ENCODE measurements around the gene DEXI.
"Not testable (repeated sequence)": the region's sequence is repeated elsewhere in the genome, so short reads cannot be mapped to it uniquely, and the experiment has no call there.

The DEXI gene

DNA sequence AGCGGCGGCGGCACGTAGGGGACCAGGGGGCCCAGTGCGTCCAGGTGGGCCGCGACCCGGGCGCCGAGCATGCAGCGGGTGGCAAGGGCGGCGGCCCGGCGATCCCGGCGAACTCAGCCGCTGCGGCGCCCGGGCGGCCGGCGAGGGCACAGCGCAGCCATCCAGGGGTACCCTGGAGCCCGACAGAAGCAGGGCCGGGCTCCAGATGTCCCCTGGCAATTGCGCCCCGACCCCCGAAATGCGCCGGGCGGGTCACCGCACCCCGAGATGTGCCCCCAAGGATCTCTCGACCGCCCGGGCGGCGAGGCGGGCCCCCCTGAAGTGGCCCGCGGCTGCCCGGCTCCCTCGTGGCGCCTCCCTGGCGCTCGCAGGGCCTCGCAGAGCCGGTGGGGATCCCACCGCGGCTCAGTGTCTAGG lies 325 bp downstream of the DEXI start:
- FAIRE-seq, result not testable (repeated sequence)

DNA sequence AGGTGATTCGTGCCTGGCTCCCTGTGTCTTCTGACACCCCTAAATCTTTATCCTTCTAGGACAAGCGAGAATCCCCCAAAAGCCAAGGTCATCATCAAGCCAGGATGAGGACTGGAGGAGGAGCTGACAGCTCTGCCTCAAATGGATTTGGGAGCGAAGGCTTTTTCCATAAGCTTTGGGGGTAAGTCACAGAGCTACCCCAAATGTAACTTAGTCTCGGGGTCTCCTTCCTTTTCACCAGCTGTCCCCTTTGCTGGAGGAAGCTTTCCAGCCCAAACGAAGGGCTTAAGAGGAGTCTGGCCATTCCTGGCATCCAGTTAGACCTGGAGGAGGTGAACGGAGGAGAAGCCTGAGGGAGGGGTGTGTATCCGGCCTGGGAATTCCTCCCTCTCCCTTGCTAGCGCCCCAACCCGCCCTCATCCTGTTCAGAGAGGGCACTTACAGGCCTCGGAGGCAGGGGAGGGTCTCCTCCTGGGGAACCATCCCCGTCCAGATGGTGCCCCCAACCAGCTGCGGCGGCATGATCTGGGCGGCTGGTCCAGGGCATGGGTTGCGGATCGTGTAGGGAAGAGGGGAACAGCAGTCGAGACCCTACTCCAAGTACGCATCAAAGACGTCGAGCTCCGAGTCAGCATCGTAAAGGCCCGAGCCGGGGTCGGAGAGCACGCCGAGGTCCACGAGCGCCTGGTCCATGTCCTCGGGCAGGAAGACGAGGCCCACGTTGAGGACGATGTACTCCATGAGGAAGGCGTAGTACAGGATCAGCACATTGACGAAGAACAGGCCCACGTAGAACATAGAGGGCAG lies 938 bp downstream of the DEXI start:
- FAIRE-seq (no peak), DNase-seq (ENCODE audit: low spot score) (peak; percentile 39)

More for the DNA sequence above, 325 bp downstream of the DEXI start:
- DNase-seq (ENCODE audit: low spot score), result not testable (repeated sequence)

DNA sequence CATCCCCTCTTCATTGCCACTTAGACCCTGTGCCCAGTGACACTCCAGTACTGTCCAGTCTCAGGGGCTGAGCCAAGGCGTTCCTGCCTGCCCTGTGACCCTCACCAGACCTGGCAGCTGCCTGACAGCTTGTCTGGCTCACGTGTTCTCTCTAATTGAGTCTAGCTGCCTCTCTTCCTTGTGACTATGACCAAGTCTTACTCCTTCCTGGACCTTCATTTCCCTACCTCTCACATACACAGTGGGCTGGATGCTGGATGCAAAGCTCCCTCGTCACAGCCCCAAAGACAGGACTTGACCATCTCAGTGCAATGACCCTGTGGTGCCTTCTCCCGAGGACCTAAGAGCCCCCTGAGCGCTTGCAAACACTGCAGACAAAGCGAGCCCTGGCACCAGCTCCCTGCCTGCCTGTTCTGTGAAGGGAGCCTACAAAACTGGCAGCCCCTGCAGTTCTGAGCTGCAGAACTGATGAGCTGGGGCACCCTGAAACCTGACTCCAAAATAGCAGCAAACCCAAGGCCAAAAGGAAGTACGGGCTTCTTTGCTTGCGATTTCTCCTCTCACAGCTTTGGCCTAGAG lies 1.7 kb downstream of the DEXI start:
- FAIRE-seq (no peak), DNase-seq (ENCODE audit: low spot score) (no peak)

DNA sequence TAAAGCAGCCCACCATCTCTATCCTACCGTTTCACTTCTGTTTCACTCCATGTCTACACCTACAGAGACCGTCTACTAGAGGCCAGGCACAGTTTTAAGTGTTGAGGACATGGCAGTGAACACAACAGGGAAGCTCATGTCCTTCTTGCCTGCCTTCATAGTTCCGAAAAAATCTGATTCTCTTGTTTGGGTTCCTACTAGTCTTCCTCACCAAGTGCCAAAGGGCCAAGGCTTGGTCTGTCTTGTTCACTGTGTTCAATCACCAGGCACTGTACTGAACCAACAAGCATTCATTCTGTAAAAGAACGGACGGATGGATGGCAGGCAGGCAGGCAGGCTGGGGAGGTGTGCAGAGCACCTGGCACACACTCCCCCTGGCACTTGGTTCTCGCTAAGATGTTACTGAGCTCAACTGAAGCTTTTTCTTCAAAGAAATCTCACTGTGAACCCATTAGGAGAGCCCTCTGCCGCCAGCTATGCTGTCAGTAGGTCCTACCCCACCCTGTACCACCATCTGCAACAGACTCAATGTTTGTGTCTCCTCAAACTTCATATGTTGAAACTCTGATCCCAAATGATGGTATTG lies 2.5 kb downstream of the DEXI start:
- no peak for FAIRE-seq
- DNase-seq (ENCODE audit: low spot score), result no peak

DNA sequence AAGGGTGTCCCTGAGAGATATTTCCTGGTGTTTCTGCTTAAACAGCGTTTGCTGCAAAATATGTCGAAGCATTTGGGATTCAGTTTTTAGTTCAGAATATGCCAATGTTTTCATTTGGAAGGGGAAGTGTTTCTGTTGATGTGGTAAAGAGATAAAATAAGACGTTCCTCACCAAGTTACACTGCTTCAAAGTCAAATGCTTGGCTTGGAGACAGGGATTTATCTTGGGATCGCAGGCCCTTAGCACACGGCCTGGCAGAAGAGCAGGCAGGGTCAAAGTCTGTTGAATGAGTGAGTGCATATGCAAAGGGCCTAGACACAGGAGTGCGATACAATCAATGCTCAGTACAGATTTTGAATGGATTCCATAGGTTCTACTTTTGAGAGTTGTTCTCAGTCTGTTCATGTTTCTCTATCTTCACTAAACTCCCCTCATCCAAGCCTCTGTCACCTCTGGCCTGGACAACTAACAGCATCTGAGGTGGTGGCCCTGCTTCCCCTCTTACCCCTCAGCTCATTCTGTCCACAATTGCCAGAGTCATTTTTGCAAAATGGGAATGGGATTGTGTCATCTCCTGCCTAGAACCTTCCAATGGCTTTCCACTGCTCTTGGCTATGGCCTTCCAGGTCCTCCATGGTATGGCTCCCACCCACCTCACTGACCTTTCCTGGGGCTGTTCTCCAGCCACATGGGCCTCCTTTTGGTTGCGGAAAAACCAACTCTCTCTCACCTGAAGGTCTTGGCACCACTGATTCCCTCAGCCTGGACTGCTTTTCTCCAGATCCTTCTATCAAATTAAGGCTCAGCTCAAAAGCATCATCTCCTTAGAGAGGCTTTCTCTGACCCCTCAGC lies 3.2 kb downstream of the DEXI start:
- FAIRE-seq (no peak), DNase-seq (ENCODE audit: low spot score) (no peak)

DNA sequence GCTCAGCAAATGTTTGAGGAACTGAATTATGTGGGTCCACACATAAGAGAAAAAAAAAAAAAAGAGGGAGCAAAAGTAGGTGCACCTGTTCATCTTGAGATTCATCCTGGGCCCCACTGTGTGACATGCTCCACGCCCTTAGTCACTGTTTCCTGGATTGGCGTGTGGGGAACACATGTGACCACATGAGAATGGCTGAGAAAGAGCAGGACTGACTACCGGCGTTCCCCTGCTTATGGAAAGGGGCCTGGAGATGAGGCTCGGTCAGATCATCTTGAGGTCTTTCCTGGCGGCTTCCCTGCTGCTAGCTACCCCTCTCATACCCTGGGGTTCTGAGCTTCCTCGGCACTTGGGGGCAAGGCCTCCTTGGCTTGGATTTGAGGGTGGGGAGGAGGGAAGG lies 3.9 kb downstream of the DEXI start:
- FAIRE-seq (no peak), DNase-seq (ENCODE audit: low spot score) (no peak)

DNA sequence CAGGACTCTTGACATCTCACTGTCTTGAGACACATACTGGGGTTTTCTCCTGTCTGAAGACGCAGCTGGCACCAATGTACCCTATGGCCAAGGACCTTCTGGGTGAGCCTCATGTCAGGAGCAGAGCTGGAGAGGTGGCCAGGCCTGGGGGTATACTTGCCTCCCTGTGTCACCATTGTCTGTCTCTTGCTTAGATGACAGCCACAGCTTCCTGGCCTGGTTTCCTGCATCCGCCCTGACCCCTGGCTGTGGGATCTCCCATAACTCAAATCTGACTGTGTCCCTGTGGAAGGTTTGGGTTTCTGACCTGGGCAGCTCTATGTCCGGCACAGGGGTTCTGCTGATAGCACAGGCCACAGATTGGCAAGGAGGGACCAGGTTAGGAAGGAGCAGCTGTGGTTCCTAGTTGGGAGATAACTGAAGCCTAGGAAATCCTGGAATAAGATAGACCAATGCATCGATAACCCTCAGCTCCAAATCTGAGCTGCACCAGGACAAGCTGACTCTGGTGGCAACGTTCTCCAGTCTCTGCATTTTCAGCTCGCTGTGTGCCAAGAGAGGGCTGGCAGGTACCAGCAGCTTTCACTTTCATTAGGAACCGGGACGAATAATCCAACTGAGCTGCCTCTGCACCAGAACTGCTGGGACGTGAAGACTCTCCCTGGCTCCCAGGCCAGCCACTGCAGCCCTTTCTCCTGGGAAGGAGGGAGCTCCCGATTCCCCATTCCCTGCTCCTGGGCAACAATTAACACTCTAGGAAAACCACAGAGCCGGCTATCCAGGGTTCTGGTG lies 5.0 kb downstream of the DEXI start:
- no peak for DNase-seq (ENCODE audit: low spot score)
- FAIRE-seq, result no peak

DNA sequence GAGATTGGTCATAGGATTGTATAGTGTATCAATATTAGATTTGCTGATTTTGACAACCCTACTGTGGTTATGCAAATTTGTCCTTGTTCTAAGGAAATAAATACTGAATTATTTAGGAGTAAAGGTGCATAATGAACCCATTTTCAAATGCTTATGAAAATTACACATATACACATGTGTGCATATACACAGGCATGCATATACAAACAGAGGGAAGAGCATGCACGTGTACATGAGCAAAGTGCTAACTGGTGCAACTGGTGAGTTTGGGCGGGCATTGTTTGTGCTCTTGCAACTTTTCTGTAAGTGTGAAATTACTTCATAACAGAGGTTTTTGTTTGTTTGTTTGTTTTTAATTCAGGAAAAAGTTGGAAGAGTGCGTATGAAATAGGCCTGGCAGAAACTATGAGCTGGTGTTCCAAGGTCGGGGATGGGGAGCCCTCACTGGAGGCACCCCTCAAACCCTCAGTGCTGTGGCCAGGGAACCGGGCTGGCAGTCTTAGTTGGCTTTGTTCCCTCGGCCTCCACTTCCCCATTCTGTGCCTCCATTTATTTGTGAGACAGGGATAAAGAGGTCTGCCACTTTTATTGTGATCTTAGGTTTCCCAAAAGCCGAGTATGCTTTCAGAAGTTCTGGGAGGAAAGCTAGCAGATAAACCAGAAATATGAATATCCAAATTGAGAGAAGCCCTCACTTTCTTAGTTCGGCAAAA lies 5.8 kb downstream of the DEXI start:
- no peak for DNase-seq (ENCODE audit: low spot score)
- no peak for FAIRE-seq

DNA sequence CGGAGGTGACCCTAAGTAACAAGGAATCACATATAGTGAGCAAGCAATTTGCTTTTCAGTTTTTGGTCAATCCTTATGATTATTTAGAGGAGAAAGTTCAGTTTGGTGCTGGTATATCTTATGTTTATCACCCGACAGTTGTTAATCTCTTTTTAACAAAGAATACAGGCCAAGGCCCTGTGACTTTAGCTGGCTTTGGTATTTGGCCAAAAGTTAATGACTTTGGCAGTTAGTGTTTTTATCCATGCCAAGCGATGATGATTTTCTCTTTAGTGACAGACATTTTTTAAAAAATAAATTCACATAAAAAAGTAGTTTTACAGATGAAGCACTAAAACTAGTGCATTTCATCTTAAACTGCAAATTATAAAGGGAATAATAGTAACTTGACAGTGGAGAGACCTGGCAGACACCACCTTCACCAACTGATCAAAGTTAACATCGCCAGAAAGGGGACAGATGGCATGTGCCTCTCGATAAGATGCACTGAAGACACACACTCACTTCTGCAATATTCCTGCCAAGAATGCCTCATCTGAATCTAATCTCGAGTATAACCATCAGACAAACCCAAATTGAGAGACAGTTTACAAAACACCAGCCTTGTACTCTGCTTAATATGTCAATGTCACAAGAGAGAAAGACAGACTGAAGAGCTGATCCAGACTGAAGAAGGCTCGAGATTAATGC lies 6.9 kb downstream of the DEXI start:
- DNase-seq (ENCODE audit: low spot score), result no peak
- no peak for FAIRE-seq

DNA sequence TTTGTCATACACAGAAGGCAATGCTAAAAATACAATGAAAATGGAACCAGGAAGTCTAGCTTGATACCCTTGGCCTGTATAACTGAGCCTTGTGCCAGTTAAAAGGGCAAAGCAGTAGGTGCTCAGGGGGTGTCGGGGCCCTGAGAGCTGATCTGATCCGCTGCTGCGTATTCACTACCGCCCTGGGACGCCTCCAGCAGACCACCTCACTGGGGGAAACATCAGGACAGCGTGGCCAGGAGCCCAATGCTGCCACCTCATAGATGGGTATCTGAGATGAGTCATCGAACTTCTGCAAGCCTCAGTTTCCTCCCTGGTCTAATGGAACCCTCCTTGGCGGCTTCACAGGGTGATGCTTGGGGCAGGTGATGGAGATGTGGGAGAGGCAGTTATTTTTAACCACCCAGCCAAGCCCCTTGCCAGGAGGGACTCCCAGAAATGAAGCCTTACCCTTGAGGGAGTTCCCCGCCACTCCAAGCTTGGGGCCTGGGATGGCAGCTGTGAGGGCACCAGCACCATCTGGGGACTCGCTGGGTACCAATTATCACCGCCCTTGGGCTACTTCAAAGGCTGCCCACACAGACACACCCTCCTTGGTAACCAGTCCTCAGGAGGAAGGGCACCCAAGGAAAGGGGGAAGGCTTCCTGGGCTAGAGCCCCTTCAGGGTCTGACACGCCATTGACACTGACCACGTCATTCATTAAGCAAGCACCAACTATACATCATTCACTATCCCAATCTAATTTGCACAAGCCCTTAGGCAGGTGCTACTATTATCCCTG lies 7.8 kb downstream of the DEXI start:
- DNase-seq (ENCODE audit: low spot score), result no peak
- FAIRE-seq, result no peak

DNA sequence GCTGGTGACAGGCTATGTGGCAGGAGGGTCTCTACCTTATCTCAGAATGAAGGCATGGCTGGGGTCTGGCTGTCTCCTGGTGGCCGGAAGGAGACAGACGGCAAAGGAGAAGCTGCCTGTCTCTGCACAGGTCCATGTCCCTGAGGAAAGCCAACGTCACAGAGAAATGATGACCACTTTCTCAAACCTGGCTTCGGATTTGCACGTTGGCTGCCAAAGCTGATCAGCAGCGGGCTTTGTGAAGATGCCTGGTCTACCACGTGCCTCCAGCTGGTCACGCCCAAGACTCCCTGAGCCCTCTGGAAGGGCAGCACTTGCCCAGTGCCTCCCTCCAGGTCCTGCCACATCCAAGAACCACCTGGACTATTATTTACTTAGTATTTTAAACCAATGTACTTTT lies 8.4 kb downstream of the DEXI start:
- FAIRE-seq (no peak), DNase-seq (ENCODE audit: low spot score) (no peak)

DNA sequence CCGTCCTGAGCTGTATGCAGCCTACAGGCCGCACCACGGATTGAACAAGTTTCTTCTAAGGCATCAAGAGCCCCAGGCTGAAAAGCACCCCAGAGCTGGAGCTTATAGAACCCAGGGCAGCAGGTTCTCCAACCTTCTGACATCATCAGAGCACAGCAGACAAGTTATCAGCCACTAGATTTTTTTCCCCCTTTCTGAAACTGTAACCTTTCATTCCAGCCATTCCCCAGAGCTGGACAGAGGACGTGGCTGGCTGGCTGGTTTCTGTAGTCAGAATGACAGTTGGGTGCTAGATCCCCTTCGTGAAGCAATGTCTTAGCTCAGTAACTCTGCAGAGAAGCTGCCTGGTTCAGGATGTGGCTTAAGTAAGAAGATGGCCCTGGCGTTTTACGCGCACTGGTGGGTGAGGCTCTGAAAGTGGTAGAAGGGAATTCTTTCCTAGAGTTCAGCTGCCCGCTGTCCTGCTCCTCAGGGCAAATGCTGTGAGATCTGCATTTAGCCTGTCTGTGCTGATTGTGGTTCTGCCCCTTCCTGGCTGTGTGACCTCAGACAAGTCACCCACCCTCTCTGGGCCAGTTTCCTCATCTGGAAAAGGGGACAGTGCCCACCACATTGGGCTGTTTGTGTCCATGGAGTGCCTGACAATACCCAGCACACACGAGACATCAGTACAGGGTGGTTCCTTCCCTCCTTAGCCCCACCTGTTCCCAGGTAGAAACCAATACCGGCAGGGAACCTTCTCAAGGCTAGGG lies 9.1 kb downstream of the DEXI start:
- FAIRE-seq, result no peak
- DNase-seq (ENCODE audit: low spot score), result no peak

DNA sequence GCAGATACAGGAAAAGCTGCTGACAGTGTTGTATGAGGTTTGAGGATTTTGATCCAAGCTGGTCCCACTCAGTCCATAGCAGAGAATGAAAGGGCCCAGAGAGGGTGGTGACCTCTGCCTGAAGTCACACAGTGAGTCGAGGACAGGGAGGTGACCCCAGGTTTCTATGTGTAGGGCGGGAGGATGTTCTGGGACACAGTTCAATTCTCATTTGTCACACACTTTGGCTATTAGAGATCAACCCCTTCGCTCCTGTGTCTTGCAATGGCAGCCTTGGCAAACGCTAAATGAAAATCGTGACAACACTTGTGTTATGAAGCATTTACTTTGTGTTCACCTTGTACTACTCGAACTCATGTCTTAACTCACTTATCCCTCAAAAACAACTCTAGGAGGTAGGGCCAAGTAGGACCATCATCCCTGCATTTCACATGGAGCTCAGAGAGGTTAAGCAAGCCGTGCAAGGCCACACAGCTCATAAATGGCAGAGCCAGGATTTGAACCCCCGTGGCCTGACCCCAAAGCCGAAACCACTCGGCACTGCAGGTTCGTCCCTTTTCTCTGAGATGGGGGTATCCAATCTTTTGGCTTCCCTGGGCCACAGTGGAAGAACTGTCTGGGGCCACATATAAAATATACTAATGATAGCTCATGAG lies 10.2 kb downstream of the DEXI start:
- FAIRE-seq (no peak), DNase-seq (ENCODE audit: low spot score) (no peak)

DNA sequence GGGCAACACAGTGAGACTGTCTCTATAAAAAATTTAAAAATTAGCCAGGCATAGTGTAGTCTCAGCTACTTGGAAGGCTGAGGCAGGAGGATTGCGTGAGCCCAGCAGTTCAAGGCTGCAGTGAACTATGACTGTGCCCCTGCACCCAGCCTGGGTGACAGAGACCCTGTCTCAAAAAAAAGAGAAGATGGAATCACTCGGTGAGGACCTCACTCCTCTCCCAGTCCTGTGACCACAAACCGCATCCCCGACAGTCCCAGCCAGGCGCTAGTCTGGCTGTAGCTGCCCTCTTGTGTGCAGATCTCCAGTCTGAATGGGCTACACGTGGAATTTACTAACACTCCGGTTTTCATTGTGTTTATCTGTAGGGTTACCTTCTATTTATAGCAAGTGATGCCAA lies 11.1 kb downstream of the DEXI start:
- DNase-seq (ENCODE audit: low spot score) (no peak), FAIRE-seq (no peak)

DNA sequence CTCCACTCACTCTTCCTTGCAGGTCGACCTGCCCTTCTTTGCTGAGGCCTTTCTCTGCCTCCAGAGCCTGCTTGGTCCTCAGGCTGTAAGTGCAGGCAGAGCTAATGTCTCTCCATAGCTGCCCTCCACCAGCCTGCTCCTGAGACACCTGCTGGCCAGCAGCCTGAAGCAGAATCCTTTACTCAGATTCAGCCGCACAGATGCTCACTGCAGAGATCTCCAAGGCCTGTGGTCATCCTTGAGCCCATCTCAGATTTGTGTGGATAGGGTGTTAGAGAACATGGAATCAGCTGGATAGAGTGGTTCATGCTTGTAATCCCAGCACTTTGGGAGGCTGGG lies 11.5 kb downstream of the DEXI start:
- FAIRE-seq (no peak), DNase-seq (ENCODE audit: low spot score) (no peak)

DNA sequence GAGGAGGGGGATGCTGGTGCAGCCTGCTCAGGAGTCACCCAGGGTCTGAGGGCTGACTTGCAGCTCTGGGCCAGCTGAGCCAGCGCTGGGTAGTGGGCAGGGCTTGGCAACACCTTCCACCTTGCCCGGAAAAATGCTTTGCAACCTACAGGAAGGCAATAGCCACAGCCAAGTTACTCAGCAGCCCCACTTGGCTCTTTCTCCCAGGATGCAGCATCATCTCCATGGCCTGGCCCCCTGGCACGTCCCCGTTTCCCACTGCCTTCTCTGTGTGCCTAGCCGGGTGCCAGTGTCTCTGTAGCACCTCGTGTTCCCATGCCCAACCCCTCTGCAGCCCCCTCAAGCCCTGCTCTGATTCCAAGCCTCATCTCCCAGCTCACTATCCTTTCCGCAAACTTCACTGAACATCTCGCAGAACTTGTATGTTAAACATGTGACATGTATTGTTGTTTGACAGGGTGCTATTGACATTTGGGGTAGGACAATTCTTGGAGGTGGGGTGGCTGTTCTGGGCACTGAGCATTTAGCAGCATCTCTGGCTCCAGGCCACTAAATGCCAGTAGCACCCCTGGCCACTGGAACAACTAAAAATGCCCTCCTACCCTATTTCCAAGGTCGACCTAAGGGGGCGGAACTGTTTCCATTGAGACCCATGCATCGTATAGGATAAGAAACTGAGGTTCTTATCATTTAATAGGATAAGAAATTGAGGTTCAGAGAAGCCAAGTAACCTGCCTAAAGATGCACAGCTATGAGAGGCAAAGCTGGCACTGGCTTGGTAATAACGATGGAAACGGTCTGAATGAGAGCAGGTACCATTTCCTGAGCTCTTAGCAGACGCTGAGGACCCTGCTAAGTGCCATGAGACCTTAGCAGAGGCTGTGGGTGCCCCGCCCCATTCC lies 12.2 kb downstream of the DEXI start:
- DNase-seq (ENCODE audit: low spot score), result no peak
- no peak for FAIRE-seq

DNA sequence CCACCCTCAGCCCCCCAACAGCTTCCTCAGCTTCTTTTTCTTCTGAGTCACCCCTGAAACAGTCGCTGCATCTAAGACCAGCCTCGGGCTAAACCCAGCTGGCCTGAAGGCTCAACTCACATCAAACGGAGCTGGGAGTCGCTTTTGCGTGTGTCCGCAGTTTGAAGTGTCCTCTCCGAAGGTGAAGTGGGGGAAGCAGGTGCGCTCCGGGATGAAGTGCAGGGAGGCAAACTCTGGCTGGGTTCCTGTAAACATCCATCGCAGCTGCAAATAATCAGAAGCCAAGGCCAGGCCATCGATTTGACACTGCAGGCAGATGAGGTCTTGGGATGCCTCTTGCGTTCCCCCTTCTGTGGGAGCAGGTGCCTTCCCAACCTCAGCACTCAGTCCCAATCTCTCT lies 13.2 kb downstream of the DEXI start:
- not testable (repeated sequence) for DNase-seq (ENCODE audit: low spot score); FAIRE-seq
